ENCODE results near the gene GAS7. TPM values are rescaled to one million over a fixed set of nuclear protein-coding genes. Genes with fewer than 3 reads are reported as not detected.

The GAS7 gene
- total RNA-seq, 1 donor from 2014 or later, result 2.0 TPM

- no peak for DNase-seq
- TF ChIP-seq CTCF (IDR thresholded peaks at IDR 0.05; ENCODE audit: partially characterized antibody, unreplicated experiment), result no peak
- H3K27ac Mint-ChIP-seq (ENCODE audit: unreplicated experiment), result no peak overlapping the region
- H3K27me3 Mint-ChIP-seq (ENCODE audit: unreplicated experiment), result peaks cover 8% of the 10 kb centered on the region
- no peak overlapping the region for H3K4me3 Mint-ChIP-seq (ENCODE audit: unreplicated experiment)
- H3K36me3 Mint-ChIP-seq (ENCODE audit: unreplicated experiment), result no peaks in the 10 kb centered on the region
- no peaks in the 10 kb centered on the region for H3K4me1 Mint-ChIP-seq (ENCODE audit: low read depth, unreplicated experiment)
- peaks cover 2% of the 10 kb centered on the region for H3K9me3 Mint-ChIP-seq (ENCODE audit: unreplicated experiment)
Measured at GRCh38 chr17:9936095-9936494, 262.3 kb downstream of the GAS7 start.

DNA sequence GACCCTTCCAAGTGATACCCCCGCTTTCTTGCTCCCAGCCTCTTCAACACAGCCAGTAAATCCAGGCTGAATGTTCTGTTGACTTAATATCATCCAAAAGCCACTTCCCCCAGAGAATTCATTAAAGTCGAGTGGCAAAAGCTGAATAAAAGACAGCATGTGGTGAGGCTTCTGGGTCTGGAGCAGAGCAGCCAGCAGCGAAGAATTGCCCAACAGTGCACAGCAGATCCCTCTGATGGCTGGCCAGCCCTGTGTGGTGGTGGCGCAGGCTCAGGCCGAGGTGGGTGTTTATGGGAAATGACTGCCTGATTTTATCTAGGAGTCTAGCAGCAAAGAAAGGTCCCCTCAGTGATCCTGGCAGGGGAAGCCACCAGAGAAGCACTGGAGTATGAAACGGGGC lies 263.0 kb downstream of the GAS7 start:
- Mint-ChIP-seq H3K9me3 (ENCODE audit: unreplicated experiment) (peaks cover 2% of the 10 kb centered on the region), H3K4me3 (ENCODE audit: unreplicated experiment) (no peak overlapping the region), H3K4me1 (ENCODE audit: low read depth, unreplicated experiment) (no peaks in the 10 kb centered on the region), H3K27ac (ENCODE audit: unreplicated experiment) (no peak overlapping the region), H3K36me3 (ENCODE audit: unreplicated experiment) (no peaks in the 10 kb centered on the region), H3K27me3 (ENCODE audit: unreplicated experiment) (peaks cover 5% of the 10 kb centered on the region)
- no peak for DNase-seq
- no peak for TF ChIP-seq CTCF (IDR thresholded peaks at IDR 0.05; ENCODE audit: partially characterized antibody, unreplicated experiment)

DNA sequence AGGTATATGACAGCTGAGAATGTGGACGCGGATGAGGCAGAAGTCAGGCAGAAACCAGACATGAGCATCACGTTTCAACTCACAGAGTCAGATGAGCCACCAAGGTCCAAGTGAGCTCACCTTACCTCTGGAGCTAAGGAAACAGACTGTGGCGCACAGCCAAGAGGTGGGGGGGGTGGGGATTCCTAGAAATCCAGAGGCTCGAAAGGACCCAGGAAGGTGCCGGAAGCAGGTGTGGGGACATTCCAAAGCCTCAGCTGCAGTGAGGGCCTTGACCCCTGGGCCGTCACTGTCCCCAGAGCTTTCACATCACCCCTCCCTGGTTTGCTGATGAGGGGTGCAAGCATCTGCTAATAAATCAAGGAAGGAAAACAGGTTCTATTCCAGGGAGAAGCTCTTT lies 264.1 kb downstream of the GAS7 start:
- H3K4me3 Mint-ChIP-seq (ENCODE audit: unreplicated experiment), result no peak overlapping the region
- no peaks in the 10 kb centered on the region for H3K4me1 Mint-ChIP-seq (ENCODE audit: low read depth, unreplicated experiment)
- TF ChIP-seq CTCF (IDR thresholded peaks at IDR 0.05; ENCODE audit: partially characterized antibody, unreplicated experiment), result no peak
- DNase-seq, result no peak
- H3K36me3 Mint-ChIP-seq (ENCODE audit: unreplicated experiment), result no peaks in the 10 kb centered on the region
- H3K27ac Mint-ChIP-seq (ENCODE audit: unreplicated experiment), result no peak overlapping the region
- peaks cover 8% of the 10 kb centered on the region for H3K27me3 Mint-ChIP-seq (ENCODE audit: unreplicated experiment)
- H3K9me3 Mint-ChIP-seq (ENCODE audit: unreplicated experiment), result no peaks in the 10 kb centered on the region

DNA sequence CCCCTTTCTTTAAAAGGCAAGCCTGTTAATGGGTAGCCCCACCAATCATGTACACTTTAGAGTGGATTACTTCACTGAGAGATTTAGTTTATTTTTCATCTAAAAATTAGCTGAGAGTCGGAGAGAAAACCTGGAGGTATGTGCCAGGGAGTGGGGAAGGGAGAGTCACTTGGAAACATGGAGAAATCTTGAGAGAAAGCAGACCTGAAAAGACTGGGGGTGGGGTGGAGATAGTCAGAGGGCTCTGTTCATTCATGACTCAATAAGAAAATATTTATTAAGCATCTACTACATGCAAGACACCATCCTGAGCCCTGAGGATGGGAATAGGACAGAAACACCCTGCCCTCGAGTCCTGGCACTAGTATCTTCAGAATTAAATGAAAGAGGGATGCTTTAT lies 265.9 kb downstream of the GAS7 start:
- Mint-ChIP-seq H3K36me3 (ENCODE audit: unreplicated experiment) (no peaks in the 10 kb centered on the region), H3K4me1 (ENCODE audit: low read depth, unreplicated experiment) (no peaks in the 10 kb centered on the region), H3K27me3 (ENCODE audit: unreplicated experiment) (peaks cover 8% of the 10 kb centered on the region), H3K27ac (ENCODE audit: unreplicated experiment) (no peak overlapping the region), H3K4me3 (ENCODE audit: unreplicated experiment) (no peak overlapping the region), H3K9me3 (ENCODE audit: unreplicated experiment) (no peaks in the 10 kb centered on the region)
- DNase-seq, result no peak
- no peak for TF ChIP-seq CTCF (IDR thresholded peaks at IDR 0.05; ENCODE audit: partially characterized antibody, unreplicated experiment)

- Mint-ChIP-seq H3K4me3 (ENCODE audit: unreplicated experiment) (no peak overlapping the region), H3K4me1 (ENCODE audit: low read depth, unreplicated experiment) (no peaks in the 10 kb centered on the region), H3K9me3 (ENCODE audit: unreplicated experiment) (no peaks in the 10 kb centered on the region), H3K27ac (ENCODE audit: unreplicated experiment) (no peak overlapping the region), H3K27me3 (ENCODE audit: unreplicated experiment) (peaks cover 5% of the 10 kb centered on the region), H3K36me3 (ENCODE audit: unreplicated experiment) (no peaks in the 10 kb centered on the region)
- no peak for TF ChIP-seq CTCF (IDR thresholded peaks at IDR 0.05; ENCODE audit: partially characterized antibody, unreplicated experiment)
- no peak for DNase-seq
Measured at GRCh38 chr17:9931144-9931741, 267.2 kb downstream of the GAS7 start.

All from glutamatergic neuron (in vitro differentiated cells).